Heart left ventricle (tissue), 13 donors: ENCODE results near the gene UCP1.

ENCODE experiments used
- CTCF ChIP-seq, 12 donors: fragments of 200-600 bp; sonication (generic) in 4 of 12; IDR thresholded peaks; one replicate each; pipeline versions ENCODE4 v1.5.0 to v1.8.0; 2018 to 2022; ENCODE audit warnings: antibody characterized with exemption in 12 of 12, mild to moderate bottlenecking in 5 of 12
- POLR2A ChIP-seq, 2 donors: fragments of 450-650 bp; IDR thresholded peaks; one replicate each; pipeline ENCODE4 v1.6.1; 2017; ENCODE audit warnings: antibody characterized with exemption in 2 of 2, mild to moderate bottlenecking in 2 of 2, moderate library complexity in 2 of 2
- donor health status: ischemic (EF 13 %, LVEDD 7.1; RV severe dilation, severe dysfunction).
- donor health status: DM: no; HTN: yes; CAD: no.
- donor health status: DM: no; HTN: no; CAD: no.
- donor health status: ischemic (EF 25% LVEDD 6.9; RV normal size, moderate dysfunction).
- donor health status: ischemic (EF 25% LVEDD 5.7; RV mildly dilated, moderate dysfunction).
- donor health status: ischemic (EF 35%, LVEDD 5.7; RV mildly dilated, moderate dysfunction).
- donor health status: nonischemic (EF 11% LVEDD 7.7; RV severe dilation, severe dysfunction).
- donor health status: DM: yes; HTN: yes; CAD: no.
- donor health status: PGD.
- donor health status: ischemic (EF 29% LVEDD 5.4; RV normal size, mild dysfunction).
- donor health status: nonischemic (EF 23%, LVEDD 6.1; RV moderate dilation, normal function).

- TF ChIP-seq CTCF (IDR thresholded peaks at IDR 0.05) (no peak), POLR2A (IDR thresholded peaks at IDR 0.05) (no peak)
Observed at GRCh38 chr4:140529434-140529833, 39.3 kb downstream of the UCP1 start.
